Gastroesophageal sphincter (tissue), 4 donors: ENCODE measurements around the gene ITPKB. TPM values are rescaled to one million over a fixed set of nuclear protein-coding genes. Genes with fewer than 3 reads are reported as not detected.
A peak's percentile ranks its signal among the peaks of the same experiment; 100 is the strongest.

Experiments
- ATAC-seq: fragments of 150-250 bp; one replicate; pipeline ENCODE4 v1.9.1; 2016; ENCODE audit warnings: mild to moderate bottlenecking, moderate library complexity
- H3K27ac ChIP-seq, 4 donors: fragments of 200-600 bp; sonication (generic) in 3 of 4; 1 replicate in 3 of 4; 2 replicates in 1 of 4; pipeline ENCODE4 v1.5.1; 2016 to 2019
- H3K27me3 ChIP-seq: fragments of 200-600 bp; sonication (generic); one replicate; pipeline ENCODE4 v1.5.1; 2019
- H3K36me3 ChIP-seq, 2 donors: fragments of 200-600 bp; sonication (generic); one replicate each; pipeline ENCODE4 v1.5.1; 2019; ENCODE audit warnings: control low read depth in 1 of 2
- H3K4me1 ChIP-seq, 3 donors: fragments of 200-600 bp; sonication (generic); 1 replicate in 2 of 3; 2 replicates in 1 of 3; pipeline ENCODE4 v1.5.1; 2016 to 2019; ENCODE audit warnings: control low read depth in 2 of 3
- H3K4me3 ChIP-seq, 2 donors: fragments of 200-600 bp; sonication (generic); one replicate each; pipeline ENCODE4 v1.5.1; 2019; ENCODE audit warnings: mild to moderate bottlenecking in 1 of 2, moderate library complexity in 1 of 2
- H3K9me3 ChIP-seq, 3 donors: fragments of 200-600 bp; sonication (generic); one replicate each; pipeline ENCODE4 v1.5.1; 2017 to 2019; ENCODE audit warnings: control low read depth in 2 of 3
- CTCF ChIP-seq, 4 experiments: fragments of 200-600 bp in 2 of 4; fragments of 450-650 bp in 2 of 4; sonication (generic) in 1 of 4; IDR thresholded peaks; one replicate each; pipeline ENCODE4 v1.5.1; 2017 to 2019; ENCODE audit warnings: antibody characterized with exemption in 4 of 4, mild to moderate bottlenecking in 2 of 4, moderate library complexity in 2 of 4
- EP300 ChIP-seq: sonication (generic); formaldehyde crosslinking; IDR thresholded peaks from one replicate; pipeline ENCODE4 v1.6.1; 2017; ENCODE audit warnings: antibody characterized with exemption, mild to moderate bottlenecking
- POLR2A ChIP-seq, 2 donors: fragments of 450-650 bp; IDR thresholded peaks; one replicate each; pipeline ENCODE4 v1.6.1; 2017; ENCODE audit warnings: antibody characterized with exemption in 2 of 2, mild to moderate bottlenecking in 2 of 2, moderate library complexity in 1 of 2
- POLR2AphosphoS5 ChIP-seq: sonication (generic); formaldehyde crosslinking; IDR thresholded peaks from one replicate; pipeline ENCODE4 v1.6.1; 2017; ENCODE audit warnings: antibody characterized with exemption
- WGBS, 2 donors: methylation state at CpG; one replicate each; pipeline ENCODE4 v1.1.5; 2018; ENCODE audit warnings: low coverage in 1 of 2; 5-methylcytosine and 5-hydroxymethylcytosine counted together
- total RNA-seq, 4 donors: library from RNA; depleted of rRNA; stranded (reverse); fragments of >200 nt; gene quantifications; one replicate each; pipeline ENCODE4 v1.1.0, GENCODE V29; 2016

ITPKB gene
- total RNA-seq, 4 donors from 2014 or later: 75.0 to 184 (median 94.2) TPM

GRCh38 chr1:226643177-226643576, 95.9 kb downstream of the ITPKB start:
- Histone ChIP-seq H3K4me3 (no peak overlapping the region), H3K9me3 (no peaks in the 10 kb centered on the region), H3K27ac (peak overlapping the region in 3 of 4 donors; percentile 2 to 87 (median 84)), H3K4me1 (peaks cover 0 to 55% (median 2%) of the 10 kb centered on the region in 3 donors), H3K36me3 (peaks cover 0 to 89% of the 10 kb centered on the region in 2 donors), H3K27me3 (no peaks in the 10 kb centered on the region)
- peak; percentile 33 for ATAC-seq
- TF ChIP-seq EP300 (no peak), POLR2A (IDR thresholded peaks at IDR 0.05) (no peak), POLR2AphosphoS5 (no peak), CTCF (IDR thresholded peaks at IDR 0.05) (no peak)
- 60 to 63% methylated on average over 2 of the region's 9 CpGs for WGBS, 2 donors

GRCh38 chr1:226642421-226642820, 96.7 kb downstream of the ITPKB start:
- ATAC-seq: no peak
- H3K9me3 ChIP-seq: no peaks in the 10 kb centered on the region
- H3K4me1 ChIP-seq: peaks cover 0 to 58% (median 2%) of the 10 kb centered on the region in 3 donors
- no CpG with 5 or more reads among the region's 8 CpGs for WGBS, 2 donors
- TF ChIP-seq CTCF (IDR thresholded peaks at IDR 0.05): no peak
- H3K27ac ChIP-seq: peak overlapping the region in 2 of 4 donors; percentile 84 to 87
- peaks cover 0 to 89% of the 10 kb centered on the region in 2 donors for H3K36me3 ChIP-seq
- no peak overlapping the region for H3K4me3 ChIP-seq
- H3K27me3 ChIP-seq: no peaks in the 10 kb centered on the region

GRCh38 chr1:226641671-226642231, 97.3 kb downstream of the ITPKB start:
- H3K4me3 ChIP-seq: no peak overlapping the region
- no peak for ATAC-seq
- H3K4me1 ChIP-seq: peaks cover 0 to 57% (median 2%) of the 10 kb centered on the region in 3 donors
- no CpG with 5 or more reads among the region's 23 CpGs for WGBS, 2 donors
- TF ChIP-seq CTCF (IDR thresholded peaks at IDR 0.05) (no peak), POLR2AphosphoS5 (no peak), EP300 (no peak), POLR2A (IDR thresholded peaks at IDR 0.05) (no peak)
- no peaks in the 10 kb centered on the region for H3K27me3 ChIP-seq
- peaks cover 0 to 89% of the 10 kb centered on the region in 2 donors for H3K36me3 ChIP-seq
- no peaks in the 10 kb centered on the region for H3K9me3 ChIP-seq
- peak overlapping the region in 2 of 4 donors; percentile 84 to 87 for H3K27ac ChIP-seq

GRCh38 chr1:226640321-226641136, 98.6 kb downstream of the ITPKB start:
- no peak for TF ChIP-seq POLR2A (IDR thresholded peaks at IDR 0.05)
- TF ChIP-seq EP300: no peak
- no peak for TF ChIP-seq CTCF (IDR thresholded peaks at IDR 0.05)
- TF ChIP-seq POLR2AphosphoS5: no peak
- H3K4me3 ChIP-seq: no peak overlapping the region
- H3K36me3 ChIP-seq: peaks cover 0 to 89% of the 10 kb centered on the region in 2 donors
- H3K9me3 ChIP-seq: no peaks in the 10 kb centered on the region
- WGBS, 2 donors: 49 to 60% methylated on average over 9 to 13 of the region's 23 CpGs
- peaks cover 2 to 45% (median 4%) of the 10 kb centered on the region in 3 donors for H3K4me1 ChIP-seq
- no peaks in the 10 kb centered on the region for H3K27me3 ChIP-seq
- H3K27ac ChIP-seq: peak overlapping the region in 2 of 4 donors; percentile 84 to 87
- ATAC-seq: peak; percentile 10
